Karpas-422 (cell line): ENCODE measurements around the gene ZKSCAN7. TPM values are rescaled to one million over a fixed set of nuclear protein-coding genes. Genes with fewer than 3 reads are reported as not detected.

Experiments
- total RNA-seq: library from RNA; depleted of rRNA; stranded (reverse); fragments of >200 nt; shearing (Covaris generic); gene quantifications from 2 replicates; pipeline ENCODE4 v1.2.3, GENCODE V29; 2014; ENCODE audit warnings: low replicate concordance; rRNA removed

ZKSCAN7 gene
- total RNA-seq, 1 experiment from 2014 or later: 7.3 TPM

Other genes starting within 250 kb of the ZKSCAN7 start
- gene TCAIM, start 216.4 kb upstream of the ZKSCAN7 start, total RNA-seq: 8.5 and 42.5 TPM in 2 replicates
- gene ZNF445, start 77.5 kb upstream of the ZKSCAN7 start, total RNA-seq: 9.2 and 9.8 TPM in 2 replicates
- 5.4 and 11.1 TPM in 2 replicates for gene ZNF660, start 29.8 kb downstream of the ZKSCAN7 start, total RNA-seq
- 11.7 and 12.5 TPM in 2 replicates for gene ZNF197, start 69.8 kb downstream of the ZKSCAN7 start, total RNA-seq
- gene ZNF35, start 93.5 kb downstream of the ZKSCAN7 start, total RNA-seq: 7.0 and 7.2 TPM in 2 replicates
- not detected in 2 replicates for gene ZNF502, start 157.5 kb downstream of the ZKSCAN7 start, total RNA-seq
- gene ZNF501, start 174.4 kb downstream of the ZKSCAN7 start, total RNA-seq: 2.3 and 8.8 TPM in 2 replicates
- 13.2 and 28.8 TPM in 2 replicates for gene KIAA1143, start 206.4 kb downstream of the ZKSCAN7 start, total RNA-seq
- gene KIF15, start 206.6 kb downstream of the ZKSCAN7 start, total RNA-seq: 15.2 and 27.1 TPM in 2 replicates